Medulla oblongata (tissue), 1 donor: ENCODE measurements around the gene MTSS2.

Experiments
- DNase-seq: peaks from one replicate; pipeline ENCODE4 v3.0.0-alpha.2; 2015; ENCODE audit errors: extremely low spot score

MTSS2 gene

DNA sequence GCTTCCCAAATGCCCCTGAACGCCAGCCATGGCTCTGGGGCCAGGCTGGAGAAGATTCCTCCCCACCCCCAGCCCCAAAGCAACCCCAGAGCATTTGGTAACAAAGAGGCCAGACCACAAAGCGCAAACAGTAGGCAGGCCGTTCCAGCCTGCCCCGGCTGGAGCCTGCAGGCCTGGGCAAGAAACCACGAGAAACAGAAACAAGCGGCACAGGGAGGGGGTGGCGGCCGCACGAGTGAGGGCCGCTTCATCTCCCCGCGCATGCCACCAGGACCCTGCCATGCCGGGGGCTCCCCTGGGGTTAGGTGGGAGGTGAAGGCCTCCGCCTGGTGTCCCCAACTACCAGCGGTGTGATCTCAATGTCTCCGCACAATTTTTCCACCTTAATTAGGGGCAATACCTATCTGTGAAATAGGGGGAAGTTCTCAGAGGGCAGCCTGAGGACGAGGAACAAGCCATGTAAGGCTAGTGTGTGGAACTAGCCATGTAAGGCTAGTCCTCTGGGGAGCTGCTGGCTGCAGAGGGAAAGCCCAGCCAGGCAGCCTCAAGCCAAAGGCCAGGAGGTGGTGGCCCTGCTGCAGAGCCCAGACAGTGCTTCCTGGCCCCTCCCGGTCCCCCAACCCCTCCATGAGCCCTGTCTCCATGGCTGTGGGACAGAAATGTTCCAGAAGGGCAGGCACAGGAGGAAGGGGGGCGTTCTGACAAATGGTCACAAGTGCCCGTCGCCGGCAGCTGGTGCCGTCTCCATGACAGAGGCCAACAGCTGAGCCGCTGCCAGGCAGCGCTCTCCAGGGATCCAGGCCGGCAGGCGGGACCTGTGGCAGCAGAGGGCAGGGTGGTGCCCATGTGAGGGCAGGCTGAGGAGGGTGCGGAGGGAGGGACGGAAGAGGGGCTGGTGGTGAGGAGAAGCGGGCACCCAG, 14.5 kb upstream of the MTSS2 start:
- DNase-seq: peak; percentile 93

DNA sequence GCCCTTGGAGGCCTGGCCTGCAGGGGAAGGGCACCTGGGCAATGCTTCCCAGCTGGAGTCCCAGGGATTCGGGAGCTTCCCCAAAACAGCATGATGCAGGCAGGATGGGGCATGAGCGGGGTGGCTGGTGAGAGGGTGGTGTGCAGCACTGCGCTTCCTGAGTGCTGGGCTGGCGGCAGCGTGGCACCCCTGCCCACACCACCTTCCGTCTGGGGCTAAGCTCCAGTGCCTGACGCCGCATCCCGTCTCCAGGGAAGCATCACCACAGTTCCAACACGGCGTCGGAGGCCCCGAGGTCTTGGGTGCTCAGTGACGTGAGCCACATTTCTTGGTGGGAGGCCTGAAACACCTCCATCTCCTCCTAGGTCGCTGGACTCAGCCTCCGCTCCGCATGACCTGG, 13.8 kb upstream of the MTSS2 start:
- no peak for DNase-seq

DNA sequence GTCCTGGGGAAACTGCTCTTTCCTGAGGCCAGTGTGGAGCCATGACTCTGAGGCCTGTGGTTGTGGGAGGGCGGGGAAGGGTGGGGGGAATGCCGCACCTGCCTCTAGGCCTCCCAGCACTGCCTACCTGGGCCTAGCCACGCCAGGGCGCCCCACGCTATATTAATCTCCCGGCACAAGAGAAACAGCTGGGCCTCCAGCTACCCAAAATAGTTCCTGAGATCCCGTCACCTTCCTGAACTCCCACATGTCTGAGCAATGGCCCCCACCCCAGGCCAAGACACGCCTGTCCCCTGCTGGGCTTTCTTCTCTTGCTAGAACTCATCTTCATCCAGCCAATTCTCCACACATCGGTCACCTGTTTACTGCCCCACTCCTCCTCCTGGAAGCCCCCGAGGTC, 13.0 kb upstream of the MTSS2 start:
- no peak for DNase-seq

DNA sequence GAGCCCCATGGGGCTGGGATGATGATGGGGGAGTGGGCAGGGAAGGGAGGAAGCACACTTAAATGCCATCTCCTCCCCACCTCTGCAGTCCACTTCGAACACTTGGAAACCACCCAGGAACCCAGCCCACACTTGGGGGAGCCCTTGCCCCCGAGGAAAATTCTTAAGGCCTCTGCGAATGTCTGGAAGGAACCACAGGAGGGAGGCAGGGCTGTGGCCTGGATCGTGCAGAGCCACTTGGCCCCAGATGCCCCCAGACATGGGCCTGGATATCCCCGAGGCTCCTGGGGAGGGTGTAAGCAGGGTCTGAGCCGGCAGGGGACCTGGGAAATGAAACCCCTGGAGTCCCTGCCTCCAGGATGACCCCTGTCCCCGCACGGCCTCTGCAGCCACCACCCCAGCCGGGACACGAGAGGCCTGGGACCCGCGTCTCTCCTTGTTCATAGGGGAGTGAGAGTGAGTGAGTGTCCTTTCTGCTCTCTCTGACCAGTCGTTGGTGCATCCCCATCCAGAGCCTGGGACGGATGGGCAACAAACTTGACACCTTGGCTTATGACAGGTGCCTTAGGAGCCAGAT, 11.8 kb upstream of the MTSS2 start:
- DNase-seq: no peak

DNA sequence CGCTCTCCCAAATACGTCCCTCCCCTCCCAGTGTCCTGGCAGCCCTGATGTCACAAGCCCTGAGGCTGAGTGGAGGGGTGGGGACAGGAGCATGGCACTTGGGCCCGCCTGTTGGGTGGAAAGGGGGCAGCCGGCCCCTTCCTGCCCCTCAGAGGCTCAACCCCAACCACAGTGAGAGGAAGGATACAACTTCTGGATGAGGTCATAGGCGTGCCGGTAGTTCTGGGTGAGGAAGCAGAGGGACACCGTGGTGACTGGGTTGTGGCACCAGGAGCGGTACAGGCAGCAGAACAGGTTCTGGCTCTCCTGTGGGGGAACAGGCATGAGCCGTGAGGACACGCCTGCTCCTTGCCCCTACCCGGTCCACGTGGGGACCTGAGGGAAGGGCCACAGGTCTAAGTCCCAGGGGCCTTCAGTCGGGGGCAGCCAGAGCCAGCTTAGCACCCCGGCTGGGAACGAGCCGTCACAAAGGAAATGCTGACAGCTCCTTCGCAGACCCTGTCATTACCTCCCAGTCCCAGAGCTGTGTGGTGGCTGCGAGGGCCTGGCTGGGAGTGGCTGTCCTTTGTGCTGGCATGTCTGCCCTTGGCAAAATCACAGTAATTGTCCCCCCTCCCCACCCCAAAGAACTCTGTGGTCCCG, 11.2 kb upstream of the MTSS2 start:
- no peak for DNase-seq

DNA sequence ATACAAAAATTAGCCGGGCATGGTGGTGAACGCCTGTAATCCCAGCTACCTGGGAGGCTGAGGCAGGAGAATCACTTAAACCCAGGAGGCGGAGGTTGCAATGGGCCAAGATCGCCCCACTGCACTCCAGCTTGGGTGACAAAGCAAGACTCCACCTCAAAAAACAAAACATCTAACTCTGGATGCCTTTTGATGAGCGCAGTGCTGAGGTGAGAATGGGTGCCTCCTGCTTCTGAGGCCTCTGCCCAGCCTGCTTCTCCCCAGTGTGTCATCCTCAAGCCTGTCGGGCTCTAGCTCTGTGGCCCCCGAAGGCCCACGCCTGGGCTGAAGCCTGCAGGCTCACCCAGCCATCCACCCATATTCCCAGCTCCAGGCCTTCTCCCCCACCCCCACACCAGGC, 10.5 kb upstream of the MTSS2 start:
- DNase-seq: no peak

DNA sequence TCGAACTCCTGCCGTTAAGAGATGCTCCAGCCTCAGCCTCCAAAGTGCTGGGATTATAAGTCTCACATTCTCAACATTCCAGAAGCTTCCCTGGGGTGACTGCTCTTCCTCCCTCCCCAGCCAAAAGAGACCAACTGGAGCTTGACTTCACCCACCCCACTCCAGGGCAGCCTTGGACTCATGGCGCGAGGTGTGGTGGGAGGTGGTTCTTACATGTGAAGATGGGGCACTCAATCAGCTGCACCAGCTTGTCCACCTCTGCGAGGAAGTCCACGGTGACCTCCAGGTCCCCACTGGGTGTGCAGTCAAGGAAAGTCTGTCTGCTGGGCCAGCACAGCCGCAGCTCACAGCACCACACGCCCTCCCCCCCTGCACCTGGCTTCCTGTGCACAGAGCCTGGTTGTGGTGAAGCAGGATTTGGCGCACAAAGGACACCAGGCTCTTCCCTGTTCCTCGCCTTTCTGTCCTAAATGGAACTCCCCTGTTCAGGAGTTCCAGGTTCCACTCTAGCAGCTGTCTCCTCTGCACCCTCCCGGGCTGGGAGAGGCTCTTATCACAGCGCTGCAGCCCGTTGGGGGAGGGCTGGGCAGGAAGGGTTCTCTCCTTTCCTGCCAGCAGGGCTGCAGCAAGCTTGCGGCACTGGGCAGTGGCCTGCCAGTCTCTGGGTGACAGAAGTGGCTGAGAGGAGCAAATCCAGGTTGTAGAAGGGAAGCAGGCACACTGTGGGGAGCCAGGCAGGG, 9.6 kb upstream of the MTSS2 start:
- DNase-seq: no peak

DNA sequence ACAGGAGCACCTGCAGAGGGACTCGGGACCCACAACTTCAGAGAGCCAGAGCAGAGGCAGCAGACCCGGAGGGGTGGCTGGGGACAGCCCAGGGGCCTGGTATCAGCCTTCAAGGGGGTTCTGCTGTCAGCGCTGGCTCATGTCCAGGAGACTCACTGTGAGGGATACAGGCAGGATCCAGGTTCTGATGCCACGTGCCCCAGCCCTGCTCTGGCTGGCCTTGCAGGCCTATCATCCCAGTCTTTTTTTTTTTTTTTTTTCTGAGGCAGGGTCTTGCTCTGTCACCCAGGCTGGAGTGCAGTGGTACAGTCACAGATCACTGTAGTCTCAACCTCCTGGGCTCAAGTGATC, 9.0 kb upstream of the MTSS2 start:
- no peak for DNase-seq

DNA sequence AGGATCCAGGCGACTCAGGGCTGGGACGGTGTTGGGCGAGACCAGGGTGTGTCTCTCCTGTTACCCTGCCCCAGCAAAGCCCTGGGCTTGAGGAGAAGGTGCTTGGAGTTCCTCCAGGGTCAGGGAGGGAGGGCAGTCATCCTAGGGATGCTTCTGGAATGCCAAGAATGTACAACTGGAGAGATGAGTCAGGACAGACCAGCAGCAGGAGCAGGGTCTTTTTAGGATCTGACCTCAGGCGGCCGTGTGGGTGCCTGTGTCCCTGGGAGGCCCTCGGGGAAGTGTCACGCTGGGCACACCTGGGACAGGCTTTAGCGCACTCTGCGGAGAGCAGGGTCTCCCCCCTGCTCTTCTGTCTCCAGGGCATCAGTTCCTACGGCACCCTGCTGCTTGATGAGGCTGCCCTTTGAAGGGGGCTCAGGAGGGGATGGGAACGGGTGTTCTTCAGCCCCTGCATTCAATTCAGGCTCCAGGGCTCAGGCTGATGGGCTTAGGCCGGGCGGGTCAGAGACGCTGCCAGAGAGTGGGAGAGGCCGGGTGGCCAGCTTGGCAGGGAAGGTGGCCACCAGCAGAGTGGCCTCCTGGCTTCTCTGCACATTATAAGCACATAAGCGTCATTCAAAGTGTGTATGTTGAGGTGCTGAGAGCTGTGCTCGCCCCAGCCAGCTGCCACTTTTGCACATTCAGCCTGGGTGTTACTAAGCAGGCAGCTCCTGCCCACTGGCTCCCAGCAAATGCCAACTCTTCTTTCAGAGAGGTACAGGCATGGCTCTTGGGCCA, 8.4 kb upstream of the MTSS2 start:
- DNase-seq: no peak

DNA sequence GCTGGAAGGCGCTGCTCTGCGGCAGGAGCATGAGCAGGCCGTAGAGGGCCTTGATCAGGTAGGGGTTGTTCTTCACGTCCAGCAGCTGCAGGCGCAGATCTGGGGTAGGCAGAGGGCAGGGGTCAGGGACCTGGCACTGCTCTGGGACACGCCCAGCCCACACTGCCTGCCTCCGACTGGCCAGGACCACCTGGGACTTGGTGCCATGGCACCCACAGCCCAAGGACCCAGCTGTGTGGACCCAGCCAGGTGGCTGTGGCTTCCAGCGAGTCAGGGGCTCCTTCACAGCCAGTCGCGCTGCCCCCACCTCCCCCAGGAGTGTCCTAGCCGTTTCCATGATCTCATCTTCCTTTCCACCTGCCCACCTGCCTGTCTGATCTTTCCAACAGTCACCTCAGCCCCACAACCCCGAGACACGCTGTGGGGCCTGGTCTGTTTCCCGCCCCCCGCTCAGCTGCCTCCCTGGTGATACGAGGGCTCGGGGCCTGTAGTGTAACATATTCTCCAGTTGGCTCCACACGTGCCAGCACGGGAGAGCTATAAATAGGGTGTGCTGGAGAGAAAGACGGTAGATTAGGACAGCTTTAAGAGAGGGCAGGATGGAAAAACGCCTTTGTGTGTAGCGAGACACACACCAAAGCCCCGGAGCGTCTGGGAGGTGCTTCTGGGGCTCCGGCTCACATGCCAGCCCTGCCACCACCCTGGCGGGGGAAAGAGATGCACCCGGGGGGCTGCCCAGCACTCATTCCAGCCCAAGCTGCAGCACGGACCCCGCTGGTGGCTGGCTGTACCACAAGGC, 7.2 kb upstream of the MTSS2 start:
- DNase-seq: no peak

DNA sequence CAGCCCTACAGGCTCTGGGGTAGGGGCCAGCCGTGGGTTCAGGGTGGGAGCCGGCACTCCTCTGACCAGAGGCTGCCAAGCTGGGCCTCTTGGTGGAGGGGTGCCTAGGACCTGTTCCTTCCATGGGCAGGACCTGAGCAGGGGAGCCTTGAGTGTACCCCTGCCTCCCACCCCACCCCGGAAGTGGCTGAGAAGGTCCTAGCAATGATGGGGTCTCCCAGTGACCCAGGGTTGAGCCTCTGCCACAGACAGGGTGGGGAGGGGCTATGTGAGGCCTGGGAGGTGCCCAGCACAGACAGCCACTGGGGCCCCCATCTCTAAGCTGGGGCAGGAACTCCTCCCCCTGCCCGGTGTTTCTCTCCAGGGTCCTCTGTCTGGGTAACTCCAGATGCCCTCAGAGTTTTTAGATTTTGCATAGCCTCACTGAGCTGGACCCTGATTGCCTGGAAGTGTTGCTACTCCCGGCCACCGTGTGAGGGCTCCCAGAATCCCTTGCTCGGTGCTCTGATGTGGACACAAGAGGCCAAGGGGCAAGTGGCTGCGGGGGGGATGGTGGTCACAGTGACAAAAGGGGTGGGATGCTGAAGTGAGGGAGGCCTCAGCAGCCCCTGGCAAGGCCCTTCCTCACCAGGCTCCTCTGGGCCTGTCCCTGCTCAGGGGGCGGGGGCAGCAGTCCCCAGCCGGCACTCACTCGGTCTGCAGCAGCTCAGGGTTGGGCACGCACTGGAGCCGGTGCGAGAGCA, 6.4 kb upstream of the MTSS2 start:
- DNase-seq: no peak

DNA sequence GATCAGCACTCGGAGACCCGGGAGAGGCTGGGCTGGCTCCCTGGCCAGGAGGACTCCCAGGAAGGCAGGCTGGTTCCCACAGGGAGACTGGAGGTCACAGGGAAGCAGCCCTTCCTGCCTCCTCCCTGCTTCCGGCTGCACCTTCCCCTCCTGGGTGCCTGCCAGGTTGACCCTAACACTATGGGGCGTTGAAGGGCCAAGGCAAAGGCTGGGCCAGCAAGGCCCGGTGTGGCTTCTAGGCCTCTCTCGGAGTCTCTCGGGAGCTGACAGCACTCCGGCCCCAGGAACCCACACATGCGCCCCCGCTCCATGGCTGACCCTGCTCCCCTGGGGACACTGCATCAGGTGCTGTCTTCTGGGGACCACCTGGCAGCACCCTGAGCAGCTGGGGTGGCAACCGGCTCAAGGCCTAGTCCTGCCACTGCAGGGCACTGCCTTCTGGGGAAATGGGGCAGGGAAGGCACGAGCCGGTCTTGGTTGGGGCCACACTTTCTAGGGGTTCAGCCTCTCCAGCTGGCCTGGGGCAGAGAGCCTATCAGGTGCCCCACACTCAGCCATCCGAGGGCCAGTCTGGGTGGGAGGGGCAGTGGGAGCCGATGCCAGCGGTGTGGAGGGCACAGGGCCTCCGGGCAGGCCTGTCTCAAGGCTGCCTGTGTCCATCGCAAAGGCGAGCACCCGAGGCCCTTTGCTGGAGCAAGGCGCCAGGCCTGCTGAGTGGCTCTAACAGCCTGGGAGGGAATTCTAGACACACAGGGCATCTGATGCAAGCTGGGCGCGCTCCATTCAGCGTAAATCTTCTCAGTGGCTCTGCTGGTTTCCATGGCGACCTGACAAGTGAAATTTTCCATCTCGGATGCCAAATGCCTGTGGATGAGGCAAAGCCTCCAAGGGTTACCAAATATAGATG, 5.6 kb upstream of the MTSS2 start:
- peak; percentile 94 for DNase-seq

DNA sequence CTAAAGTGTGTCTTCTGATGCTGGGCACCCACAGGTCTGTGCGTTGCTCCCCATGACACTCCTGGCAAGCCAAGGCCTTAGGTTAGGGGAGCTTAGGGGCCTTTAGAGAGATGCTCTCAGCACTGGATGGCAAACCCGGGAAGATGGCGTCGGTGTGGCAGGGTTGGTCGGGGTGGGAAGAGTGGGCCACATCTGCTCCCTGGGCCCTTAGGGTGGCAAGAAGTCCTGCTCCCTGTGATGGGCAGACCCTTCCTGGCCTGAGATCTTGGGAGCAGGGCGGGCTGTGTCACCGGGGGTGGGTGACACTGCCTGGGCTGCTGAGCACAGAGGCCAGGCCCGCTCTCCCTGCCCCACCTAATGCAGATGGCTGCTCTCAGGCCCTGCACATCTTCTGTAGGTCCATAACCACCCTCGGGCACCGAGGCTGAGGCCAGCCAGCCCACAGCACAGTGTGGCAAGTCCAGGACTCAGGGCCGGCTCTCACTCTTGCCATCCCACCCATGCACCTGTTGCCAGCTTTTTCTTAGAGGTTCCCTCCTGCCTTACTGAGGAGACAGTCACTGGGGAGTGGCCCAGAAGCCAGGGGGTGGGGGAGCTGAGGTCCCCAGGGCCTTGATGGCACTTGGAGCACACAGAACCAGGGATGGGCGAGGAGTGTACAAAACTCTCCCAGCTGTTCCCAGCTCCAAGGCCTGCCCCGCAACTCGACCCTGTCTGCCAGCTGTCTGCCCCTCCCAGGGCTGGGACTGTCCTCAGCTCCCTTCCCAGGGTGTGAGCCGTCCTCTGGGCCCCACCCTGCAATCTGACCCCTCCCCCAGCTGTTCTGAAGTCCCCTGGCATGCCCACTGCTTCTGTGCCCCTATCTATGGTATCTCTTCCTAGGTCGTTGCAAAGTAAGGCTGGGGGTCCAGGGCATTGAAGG, 4.4 kb upstream of the MTSS2 start:
- no peak for DNase-seq

DNA sequence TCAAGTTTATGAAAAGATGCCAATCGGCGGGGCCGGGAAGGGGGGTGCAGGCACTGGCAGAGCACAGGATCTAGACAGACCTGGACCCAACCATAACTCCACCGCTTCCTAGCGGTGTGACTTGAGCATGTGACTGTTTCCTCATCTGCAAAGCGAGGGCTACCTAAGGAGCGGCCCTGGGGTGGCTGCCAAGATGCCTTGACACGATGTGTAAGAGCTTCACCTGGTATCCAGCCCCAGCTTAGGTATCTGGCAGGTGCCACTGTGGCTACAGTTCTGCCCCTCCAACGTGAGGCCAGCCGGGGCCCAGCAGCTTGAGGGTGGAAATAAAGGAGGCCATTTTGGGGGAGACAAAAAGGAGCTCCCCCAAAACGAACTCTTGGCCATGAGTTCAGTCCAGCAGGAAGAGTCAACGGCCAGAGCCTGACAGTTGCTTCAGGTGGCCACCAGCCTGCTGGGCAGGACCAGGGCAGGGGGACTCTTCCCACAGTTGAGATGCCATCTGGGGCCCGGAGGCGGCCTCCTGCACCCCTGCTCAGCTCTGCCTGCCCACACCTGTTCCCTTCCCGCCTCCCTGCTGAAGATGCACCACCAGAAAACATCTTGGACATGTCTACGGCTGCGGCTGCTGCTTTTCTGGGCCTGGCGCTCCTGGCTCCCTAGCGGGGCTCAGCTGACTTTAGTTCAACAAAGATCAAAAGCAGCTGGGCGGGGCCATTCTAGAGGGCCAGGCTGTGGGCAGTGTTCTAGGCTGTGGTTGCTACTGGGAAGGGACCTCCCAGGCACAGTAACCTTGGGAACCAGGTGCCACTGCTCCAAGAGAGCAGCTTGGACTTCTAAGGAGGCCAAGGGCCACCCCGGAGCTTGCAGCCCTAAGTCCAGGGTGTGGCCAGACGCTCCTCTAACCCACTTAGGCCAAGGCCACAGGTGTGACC, 3.4 kb upstream of the MTSS2 start:
- peak; percentile 48 for DNase-seq

DNA sequence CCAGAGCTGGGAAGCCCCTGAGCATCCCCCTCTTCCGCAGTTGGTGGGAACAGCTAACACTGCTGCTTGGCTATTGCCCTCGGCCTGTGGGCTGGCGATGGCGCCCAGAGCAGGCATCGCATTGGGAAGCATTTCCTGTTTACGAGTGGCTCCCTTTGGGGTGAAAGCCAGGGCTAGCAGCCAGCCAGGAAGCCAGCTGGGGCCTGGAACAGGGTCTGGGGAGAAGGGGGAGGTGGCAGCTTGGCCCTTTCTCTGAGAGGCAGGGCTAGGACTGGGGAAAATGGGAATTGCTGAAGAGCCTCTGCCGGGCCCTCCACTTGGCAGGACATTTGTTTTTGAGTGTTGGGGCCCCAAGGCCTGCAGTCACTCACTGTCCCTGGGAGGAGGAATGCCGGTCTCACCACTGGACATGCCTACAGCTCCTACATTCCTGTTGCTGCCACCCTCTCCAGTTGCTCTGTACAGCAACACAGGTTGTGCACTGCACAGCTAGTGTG, 2.4 kb upstream of the MTSS2 start:
- DNase-seq: peak; percentile 92

DNA sequence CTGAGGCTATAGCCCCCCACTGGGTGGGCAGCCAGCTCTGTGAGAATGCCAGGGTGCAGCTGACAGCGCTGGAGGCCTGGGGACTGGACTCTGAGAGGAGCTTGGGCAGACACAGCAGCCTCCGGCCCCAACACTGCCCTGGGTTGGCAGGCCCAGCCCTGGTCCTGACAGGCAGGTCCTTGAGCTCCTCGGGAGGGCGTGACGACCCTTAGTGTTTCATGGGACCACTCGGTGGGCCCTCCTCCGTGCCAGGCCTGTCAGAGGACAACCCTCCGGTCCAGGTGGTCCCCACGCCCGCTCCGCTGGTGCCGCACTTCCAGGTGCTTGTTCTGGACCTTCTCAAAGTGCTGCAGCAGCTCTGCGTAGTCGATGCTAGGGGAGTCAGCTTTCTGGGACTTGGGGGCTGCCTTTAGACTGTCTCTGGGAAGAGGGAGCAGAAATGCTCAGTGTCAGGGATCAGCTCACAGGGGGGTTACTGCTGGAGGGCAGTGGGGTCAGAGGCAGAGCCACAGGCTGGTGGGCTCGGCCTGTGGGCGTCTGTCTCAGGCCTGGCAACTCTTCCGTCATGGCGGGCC, 1.9 kb upstream of the MTSS2 start:
- no peak for DNase-seq
